Astrocyte (in vitro differentiated cells and primary cell): Measurements from ENCODE around the gene ORC3. TPM values are rescaled to one million over a fixed set of nuclear protein-coding genes. Genes with fewer than 3 reads are reported as not detected.

ENCODE experiments used
- DNase-seq: peaks from one replicate; pipeline ENCODE4 v3.0.0-alpha.2; 2010; ENCODE audit warnings: low read depth
- FAIRE-seq: peaks from 2 replicates; lab custom pipeline; 2011; peaks lifted over from hg19 to GRCh38; lab: Jason Lieb, UNC
- H2AFZ ChIP-seq: 2 replicates; pipeline ENCODE4 v1.6.0; 2012; ENCODE audit warnings: low read depth, low read length, inconsistent platforms
- H3K27ac ChIP-seq: 2 replicates; pipeline ENCODE4 v1.5.1; 2011; ENCODE audit warnings: low read depth, low read length, inconsistent platforms
- H3K27me3 ChIP-seq: 2 replicates; pipeline ENCODE4 v1.6.0; 2011; ENCODE audit warnings: low read length, inconsistent platforms; ENCODE audit not compliant: insufficient read depth
- H3K36me3 ChIP-seq: 2 replicates; pipeline ENCODE4 v1.5.1; 2011; ENCODE audit warnings: low read length, inconsistent platforms; ENCODE audit not compliant: insufficient read depth
- H3K4me1 ChIP-seq: 2 replicates; pipeline ENCODE4 v1.5.1; 2011; ENCODE audit warnings: low read length, inconsistent platforms; ENCODE audit not compliant: insufficient read depth
- H3K4me2 ChIP-seq: 2 replicates; pipeline ENCODE4 v1.6.0; 2012; ENCODE audit warnings: low read length, inconsistent platforms
- H3K4me3 ChIP-seq: 2 replicates; pipeline ENCODE4 v1.5.1; 2011; ENCODE audit warnings: low read depth, mild to moderate bottlenecking, low read length, inconsistent platforms; ENCODE audit not compliant: insufficient read depth
- H3K79me2 ChIP-seq: 2 replicates; pipeline ENCODE4 v1.6.0; 2012; ENCODE audit warnings: mild to moderate bottlenecking, low read length, inconsistent platforms; ENCODE audit not compliant: insufficient read depth
- H3K9ac ChIP-seq: 2 replicates; pipeline ENCODE4 v1.6.0; 2012; ENCODE audit warnings: mild to moderate bottlenecking, low read length, inconsistent platforms
- H3K9me3 ChIP-seq: 2 replicates; pipeline ENCODE4 v1.5.1; 2012; ENCODE audit warnings: low read depth, mild to moderate bottlenecking, low read length, inconsistent platforms; ENCODE audit not compliant: insufficient read depth
- H4K20me1 ChIP-seq: 2 replicates; pipeline ENCODE4 v1.6.0; 2012; ENCODE audit warnings: low read length, inconsistent platforms; ENCODE audit not compliant: insufficient read depth
- H3K27ac Mint-ChIP-seq: one replicate; pipeline ENCODE4 v1.8.0; 2021; ENCODE audit warnings: mild to moderate bottlenecking, mixed read lengths; ENCODE audit not compliant: unreplicated experiment
- H3K27me3 Mint-ChIP-seq: one replicate; pipeline ENCODE4 v1.8.0; 2021; ENCODE audit warnings: low read depth, mixed read lengths; ENCODE audit not compliant: unreplicated experiment
- H3K36me3 Mint-ChIP-seq: one replicate; pipeline ENCODE4 v1.8.0; 2021; ENCODE audit warnings: low read depth, mixed read lengths; ENCODE audit not compliant: unreplicated experiment
- H3K4me1 Mint-ChIP-seq: one replicate; pipeline ENCODE4 v1.8.0; 2021; ENCODE audit warnings: low read depth, mixed read lengths; ENCODE audit not compliant: unreplicated experiment
- H3K4me3 Mint-ChIP-seq: one replicate; pipeline ENCODE4 v1.8.0; 2021; ENCODE audit warnings: mild to moderate bottlenecking, moderate library complexity, mixed read lengths; ENCODE audit not compliant: unreplicated experiment
- H3K9me3 Mint-ChIP-seq: one replicate; pipeline ENCODE4 v1.8.0; 2021; ENCODE audit warnings: mild to moderate bottlenecking, mixed read lengths; ENCODE audit not compliant: unreplicated experiment
- EZH2 ChIP-seq: IDR thresholded peaks from 2 replicates; pipeline ENCODE4 v1.6.1; 2012; ENCODE audit warnings: mild to moderate bottlenecking, low read length, inconsistent platforms; ENCODE audit not compliant: insufficient read depth
- total RNA-seq: library from RNA; stranded (reverse); gene quantifications from 2 replicates; pipeline ENCODE4 v1.2.1, GENCODE V29; 2021
- TF ChIP-seq, protein P1 (sequence below): IDR thresholded peaks from 2 replicates; pipeline ENCODE4 v1.5.1; 2011; ENCODE audit warnings: low read depth, mild to moderate bottlenecking, inconsistent platforms, low read length, moderate library complexity; ENCODE audit not compliant: insufficient read depth

ORC3 gene
- total RNA-seq, 1 donor from 2014 or later = 23.1 TPM

DNA sequence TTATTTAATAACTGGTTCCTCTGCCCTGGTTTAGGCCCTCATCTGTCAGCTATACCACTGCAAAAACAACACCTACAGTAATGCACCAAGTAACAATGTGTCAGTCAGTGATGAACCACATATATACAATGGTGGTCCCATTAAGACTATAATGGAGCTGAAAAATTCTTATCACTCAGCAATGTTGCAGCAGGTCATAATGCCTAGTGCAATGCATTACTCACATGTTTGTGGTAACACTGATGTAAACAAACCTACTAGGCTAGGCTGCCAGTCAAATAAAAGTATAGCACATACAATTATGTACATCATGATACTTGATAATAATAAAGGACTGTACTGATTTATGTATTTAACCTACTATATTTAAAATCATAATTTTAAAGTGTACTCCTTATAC lies 31.5 kb upstream of the ORC3 start:
- Histone ChIP-seq H3K36me3 (peaks cover 32% of the 10 kb centered on the region), H3K4me3 (no peak overlapping the region), H3K4me2 (no peak overlapping the region), H3K27me3 (no peaks in the 10 kb centered on the region), H3K27ac (no peak overlapping the region), H4K20me1 (peaks cover 11% of the 10 kb centered on the region), H3K79me2 (peaks cover 17% of the 10 kb centered on the region), H3K9me3 (no peaks in the 10 kb centered on the region), H2AFZ (no peak overlapping the region), H3K4me1 (no peaks in the 10 kb centered on the region), H3K9ac (no peak overlapping the region)
- TF ChIP-seq EZH2 = no peak
- TF ChIP-seq, protein P1, sequence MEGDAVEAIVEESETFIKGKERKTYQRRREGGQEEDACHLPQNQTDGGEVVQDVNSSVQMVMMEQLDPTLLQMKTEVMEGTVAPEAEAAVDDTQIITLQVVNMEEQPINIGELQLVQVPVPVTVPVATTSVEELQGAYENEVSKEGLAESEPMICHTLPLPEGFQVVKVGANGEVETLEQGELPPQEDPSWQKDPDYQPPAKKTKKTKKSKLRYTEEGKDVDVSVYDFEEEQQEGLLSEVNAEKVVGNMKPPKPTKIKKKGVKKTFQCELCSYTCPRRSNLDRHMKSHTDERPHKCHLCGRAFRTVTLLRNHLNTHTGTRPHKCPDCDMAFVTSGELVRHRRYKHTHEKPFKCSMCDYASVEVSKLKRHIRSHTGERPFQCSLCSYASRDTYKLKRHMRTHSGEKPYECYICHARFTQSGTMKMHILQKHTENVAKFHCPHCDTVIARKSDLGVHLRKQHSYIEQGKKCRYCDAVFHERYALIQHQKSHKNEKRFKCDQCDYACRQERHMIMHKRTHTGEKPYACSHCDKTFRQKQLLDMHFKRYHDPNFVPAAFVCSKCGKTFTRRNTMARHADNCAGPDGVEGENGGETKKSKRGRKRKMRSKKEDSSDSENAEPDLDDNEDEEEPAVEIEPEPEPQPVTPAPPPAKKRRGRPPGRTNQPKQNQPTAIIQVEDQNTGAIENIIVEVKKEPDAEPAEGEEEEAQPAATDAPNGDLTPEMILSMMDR = no peak
- no peaks in the 10 kb centered on the region for H3K9me3 Mint-ChIP-seq
- no peak for FAIRE-seq
- DNase-seq = no peak
- no peaks in the 10 kb centered on the region for H3K27me3 Mint-ChIP-seq
- peaks cover 5% of the 10 kb centered on the region for H3K36me3 Mint-ChIP-seq
- H3K27ac Mint-ChIP-seq = no peak overlapping the region
- H3K4me3 Mint-ChIP-seq = no peak overlapping the region
- H3K4me1 Mint-ChIP-seq = peaks cover 4% of the 10 kb centered on the region

DNA sequence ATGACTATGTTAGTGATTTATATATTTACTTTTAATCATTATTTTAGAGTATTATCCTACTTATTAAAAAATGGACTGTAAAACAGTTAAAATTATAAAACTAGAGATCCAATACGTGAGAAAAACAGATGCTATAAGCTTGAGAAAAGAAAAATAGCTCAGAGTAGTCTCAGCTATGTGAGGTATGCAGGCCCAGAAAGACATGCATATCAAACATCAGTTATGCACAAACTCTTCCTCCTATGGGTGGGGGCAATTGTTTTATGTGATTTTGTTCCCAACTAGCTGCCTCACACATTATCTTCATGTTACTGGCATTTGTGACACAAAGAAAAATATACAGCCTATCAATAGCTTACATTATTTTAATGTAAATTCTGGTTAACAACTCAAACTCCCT lies 28.9 kb upstream of the ORC3 start:
- Histone ChIP-seq H3K9ac (no peak overlapping the region), H3K4me3 (no peak overlapping the region), H3K79me2 (peaks cover 21% of the 10 kb centered on the region), H4K20me1 (peaks cover 21% of the 10 kb centered on the region), H3K4me2 (no peak overlapping the region), H3K27me3 (no peaks in the 10 kb centered on the region), H3K27ac (no peak overlapping the region), H2AFZ (no peak overlapping the region), H3K9me3 (no peaks in the 10 kb centered on the region), H3K4me1 (no peaks in the 10 kb centered on the region), H3K36me3 (peaks cover 22% of the 10 kb centered on the region)
- H3K4me3 Mint-ChIP-seq = no peak overlapping the region
- TF ChIP-seq, protein P1 = no peak
- no peak for TF ChIP-seq EZH2
- peaks cover 5% of the 10 kb centered on the region for H3K36me3 Mint-ChIP-seq
- FAIRE-seq (no peak), DNase-seq (peak; percentile 15)
- H3K27me3 Mint-ChIP-seq = no peaks in the 10 kb centered on the region
- peaks cover 4% of the 10 kb centered on the region for H3K4me1 Mint-ChIP-seq
- H3K9me3 Mint-ChIP-seq = no peaks in the 10 kb centered on the region
- no peak overlapping the region for H3K27ac Mint-ChIP-seq

DNA sequence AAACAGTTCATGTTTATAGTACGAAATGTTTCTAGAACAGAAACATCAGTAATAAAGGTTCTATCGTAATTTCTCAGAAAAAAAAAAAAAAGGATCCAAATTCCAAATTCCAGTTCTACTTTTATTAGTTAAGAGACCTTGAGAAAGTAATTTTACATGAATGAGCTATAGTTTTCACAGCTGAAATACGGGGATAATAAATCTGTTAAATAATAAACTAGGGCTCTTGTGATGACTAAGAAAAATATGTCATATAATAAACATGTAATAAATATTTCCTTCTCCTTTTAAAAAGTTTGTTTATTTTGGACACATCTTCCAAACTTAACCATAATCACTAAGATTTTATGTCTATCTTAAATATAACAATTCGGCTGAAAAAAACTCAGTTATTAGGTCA lies 17.9 kb upstream of the ORC3 start:
- H3K27ac Mint-ChIP-seq = no peak overlapping the region
- Histone ChIP-seq H3K9ac (no peak overlapping the region), H4K20me1 (peaks cover 65% of the 10 kb centered on the region), H3K36me3 (peaks cover 4% of the 10 kb centered on the region), H3K27ac (no peak overlapping the region), H3K4me1 (peaks cover 3% of the 10 kb centered on the region), H2AFZ (no peak overlapping the region), H3K9me3 (no peaks in the 10 kb centered on the region), H3K4me2 (no peak overlapping the region), H3K27me3 (no peaks in the 10 kb centered on the region), H3K4me3 (no peak overlapping the region), H3K79me2 (peaks cover 81% of the 10 kb centered on the region)
- no peak for DNase-seq
- H3K4me3 Mint-ChIP-seq = no peak overlapping the region
- TF ChIP-seq, protein P1 = no peak
- no peak for TF ChIP-seq EZH2
- no peaks in the 10 kb centered on the region for H3K9me3 Mint-ChIP-seq
- H3K27me3 Mint-ChIP-seq = no peaks in the 10 kb centered on the region
- peaks cover 13% of the 10 kb centered on the region for H3K4me1 Mint-ChIP-seq
- FAIRE-seq = no peak
- H3K36me3 Mint-ChIP-seq = peaks cover 6% of the 10 kb centered on the region
